MM.1S (cell line): Measurements from ENCODE around the gene SSR2.

Experiments used
- EZH2 ChIP-seq: fragments of 300-600 bp; sonication (generic); optimal IDR thresholded peaks from 2 replicates; pipeline ENCODE3; 2017; ENCODE audit warnings: low read depth, mild to moderate bottlenecking, antibody characterized with exemption, low read length, mixed read lengths
- EZH2phosphoT487 ChIP-seq: fragments of 300-600 bp; sonication (generic); IDR thresholded peaks from 2 replicates; pipeline ENCODE4 v1.6.1; 2018; ENCODE audit warnings: antibody characterized with exemption, low read length
- TF ChIP-seq, protein P1 (sequence below): fragments of 300-600 bp; sonication (generic); IDR thresholded peaks from 2 replicates; pipeline ENCODE4 v1.5.1; 2016; ENCODE audit warnings: antibody characterized with exemption, low read length, mixed read lengths

- TF ChIP-seq, protein P1, sequence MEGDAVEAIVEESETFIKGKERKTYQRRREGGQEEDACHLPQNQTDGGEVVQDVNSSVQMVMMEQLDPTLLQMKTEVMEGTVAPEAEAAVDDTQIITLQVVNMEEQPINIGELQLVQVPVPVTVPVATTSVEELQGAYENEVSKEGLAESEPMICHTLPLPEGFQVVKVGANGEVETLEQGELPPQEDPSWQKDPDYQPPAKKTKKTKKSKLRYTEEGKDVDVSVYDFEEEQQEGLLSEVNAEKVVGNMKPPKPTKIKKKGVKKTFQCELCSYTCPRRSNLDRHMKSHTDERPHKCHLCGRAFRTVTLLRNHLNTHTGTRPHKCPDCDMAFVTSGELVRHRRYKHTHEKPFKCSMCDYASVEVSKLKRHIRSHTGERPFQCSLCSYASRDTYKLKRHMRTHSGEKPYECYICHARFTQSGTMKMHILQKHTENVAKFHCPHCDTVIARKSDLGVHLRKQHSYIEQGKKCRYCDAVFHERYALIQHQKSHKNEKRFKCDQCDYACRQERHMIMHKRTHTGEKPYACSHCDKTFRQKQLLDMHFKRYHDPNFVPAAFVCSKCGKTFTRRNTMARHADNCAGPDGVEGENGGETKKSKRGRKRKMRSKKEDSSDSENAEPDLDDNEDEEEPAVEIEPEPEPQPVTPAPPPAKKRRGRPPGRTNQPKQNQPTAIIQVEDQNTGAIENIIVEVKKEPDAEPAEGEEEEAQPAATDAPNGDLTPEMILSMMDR, result no peak
- no peak for TF ChIP-seq EZH2
- no peak for TF ChIP-seq EZH2phosphoT487
These were observed 44.5 kb upstream of the SSR2 start for GRCh38 chr1:156065212-156065611.
